ENCODE measurements around the gene LHX4.

GRCh38 chr1:180251526-180252305, 21.7 kb downstream of the LHX4 start:
- TF ChIP-seq, protein P1, sequence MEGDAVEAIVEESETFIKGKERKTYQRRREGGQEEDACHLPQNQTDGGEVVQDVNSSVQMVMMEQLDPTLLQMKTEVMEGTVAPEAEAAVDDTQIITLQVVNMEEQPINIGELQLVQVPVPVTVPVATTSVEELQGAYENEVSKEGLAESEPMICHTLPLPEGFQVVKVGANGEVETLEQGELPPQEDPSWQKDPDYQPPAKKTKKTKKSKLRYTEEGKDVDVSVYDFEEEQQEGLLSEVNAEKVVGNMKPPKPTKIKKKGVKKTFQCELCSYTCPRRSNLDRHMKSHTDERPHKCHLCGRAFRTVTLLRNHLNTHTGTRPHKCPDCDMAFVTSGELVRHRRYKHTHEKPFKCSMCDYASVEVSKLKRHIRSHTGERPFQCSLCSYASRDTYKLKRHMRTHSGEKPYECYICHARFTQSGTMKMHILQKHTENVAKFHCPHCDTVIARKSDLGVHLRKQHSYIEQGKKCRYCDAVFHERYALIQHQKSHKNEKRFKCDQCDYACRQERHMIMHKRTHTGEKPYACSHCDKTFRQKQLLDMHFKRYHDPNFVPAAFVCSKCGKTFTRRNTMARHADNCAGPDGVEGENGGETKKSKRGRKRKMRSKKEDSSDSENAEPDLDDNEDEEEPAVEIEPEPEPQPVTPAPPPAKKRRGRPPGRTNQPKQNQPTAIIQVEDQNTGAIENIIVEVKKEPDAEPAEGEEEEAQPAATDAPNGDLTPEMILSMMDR (IDR thresholded peaks at IDR 0.05): no peak
- TF ChIP-seq EP300 (IDR thresholded peaks at IDR 0.05): no peak
- TF ChIP-seq POLR2A (IDR thresholded peaks at IDR 0.05): no peak

All from gastroesophageal sphincter (tissue), 3 donors.